Body of pancreas (tissue), 4 donors: ENCODE results near the gene TTC7B.

Experiments
- CTCF ChIP-seq, 7 experiments: fragments of 450-650 bp in 4 of 7; fragments of 200-600 bp in 3 of 7; sonication (generic) in 3 of 7; IDR thresholded peaks; one replicate each; pipeline ENCODE4 v1.5.1; 2016 to 2019; ENCODE audit warnings: antibody characterized with exemption in 7 of 7
- POLR2A ChIP-seq, 3 donors: fragments of 450-650 bp; IDR thresholded peaks; one replicate each; pipeline ENCODE4 v1.6.1; 2016; ENCODE audit warnings: antibody characterized with exemption in 3 of 3, mild to moderate bottlenecking in 2 of 3

GRCh38 chr14:90747909-90748308 lies 68.3 kb downstream of the TTC7B start:
- TF ChIP-seq CTCF (IDR thresholded peaks at IDR 0.05) (no peak), POLR2A (IDR thresholded peaks at IDR 0.05) (no peak)
